Cerebellar nuclear complex (tissue), 1 donor: ENCODE measurements around the gene TP53BP1.
A peak's percentile ranks its signal among the peaks of the same experiment; 100 is the strongest.

Experiments
- DNase-seq, 2 experiments: peaks; one replicate each; lab custom pipeline; 2025; lab: John Stamatoyannopoulos, UW

The TP53BP1 gene

GRCh38 chr15:43520138-43520537, 27.2 kb upstream of the TP53BP1 start:
- DNase-seq, result no peak

- DNase-seq, result no peak
These were observed 26.2 kb upstream of the TP53BP1 start for GRCh38 chr15:43519196-43519595.

- peak in 1 of 2 experiments; percentile 30 for DNase-seq
These were observed 25.3 kb upstream of the TP53BP1 start for GRCh38 chr15:43518197-43518761.

GRCh38 chr15:43517354-43518196, 24.6 kb upstream of the TP53BP1 start, which contains the start of gene MAP1A:
Gene MAP1A, plus strand, starts transcription at chr15:43517608. Its CDS starts 3,866 bp downstream, at chr15:43521474.
- DNase-seq, result no peak

GRCh38 chr15:43516801-43517353, 23.9 kb upstream of the TP53BP1 start:
- DNase-seq, result no peak

GRCh38 chr15:43516185-43516584, 23.2 kb upstream of the TP53BP1 start:
- no peak for DNase-seq

- no peak for DNase-seq
These were observed 22.8 kb upstream of the TP53BP1 start for GRCh38 chr15:43515741-43516140.

- DNase-seq, result peak in 1 of 2 experiments; percentile 28
These were observed 21.5 kb upstream of the TP53BP1 start for GRCh38 chr15:43514241-43515057.

- DNase-seq, result no peak
These were observed 20.6 kb upstream of the TP53BP1 start for GRCh38 chr15:43513550-43513949.

GRCh38 chr15:43511012-43511885, 18.3 kb upstream of the TP53BP1 start:
- no peak for DNase-seq

GRCh38 chr15:43510200-43511011, 17.4 kb upstream of the TP53BP1 start:
- DNase-seq, result peak; percentile 93 to 94

GRCh38 chr15:43509660-43510199, 16.8 kb upstream of the TP53BP1 start:
- DNase-seq, result no peak

GRCh38 chr15:43508991-43509659, 16.2 kb upstream of the TP53BP1 start:
- DNase-seq, result no peak

- no peak for DNase-seq
These were observed 15.5 kb upstream of the TP53BP1 start for GRCh38 chr15:43508421-43508820.

- DNase-seq, result no peak
These were observed 12.8 kb upstream of the TP53BP1 start for GRCh38 chr15:43505738-43506137.

- DNase-seq, result no peak
These were observed 6.7 kb upstream of the TP53BP1 start for GRCh38 chr15:43499635-43500034.

- no peak for DNase-seq
These were observed 6.0 kb upstream of the TP53BP1 start for GRCh38 chr15:43498990-43499389.

- no peak for DNase-seq
These were observed 932 bp upstream of the TP53BP1 start for GRCh38 chr15:43493703-43494472.

GRCh38 chr15:43492266-43492665, 690 bp downstream of the TP53BP1 start:
- DNase-seq, result no peak
